Stomach (tissue), 9 donors: Measurements from ENCODE around the gene BPI. TPM values are rescaled to one million over a fixed set of nuclear protein-coding genes. Genes with fewer than 3 reads are reported as not detected.

ENCODE experiments used
- DNase-seq, 2 donors: peaks; one replicate each; pipeline versions ENCODE4 v3.0.0 to v3.0.0-alpha.2; 2013 to 2019
- H3K27ac ChIP-seq, 5 donors: fragments of 200-600 bp in 4 of 5; sonication (generic) in 4 of 5; one replicate each; pipeline ENCODE4 v1.5.1; 2013 to 2019; ENCODE audit warnings: mild to moderate bottlenecking in 1 of 5, moderate library complexity in 1 of 5
- H3K27me3 ChIP-seq, 3 donors: fragments of 200-600 bp; sonication (generic); one replicate each; pipeline ENCODE4 v1.5.1; 2017 to 2019; ENCODE audit warnings: mixed run types in 1 of 3
- H3K36me3 ChIP-seq, 4 donors: fragments of 200-600 bp; sonication (generic); 1 replicate in 3 of 4; 2 replicates in 1 of 4; pipeline ENCODE4 v1.5.1; 2016 to 2019
- H3K4me1 ChIP-seq, 4 donors: fragments of 200-600 bp; sonication (generic); one replicate each; pipeline ENCODE4 v1.5.1; 2016 to 2019
- H3K4me3 ChIP-seq, 4 donors: fragments of 200-600 bp; sonication (generic) in 3 of 4; one replicate each; pipeline ENCODE4 v1.5.1; 2016 to 2019; ENCODE audit warnings: mild to moderate bottlenecking in 1 of 4
- H3K9me3 ChIP-seq, 4 donors: fragments of 200-600 bp; sonication (generic); one replicate each; pipeline ENCODE4 v1.5.1; 2016 to 2019
- EP300 ChIP-seq: sonication (generic); formaldehyde crosslinking; IDR thresholded peaks from one replicate; pipeline ENCODE4 v1.6.1; 2017; ENCODE audit warnings: antibody characterized with exemption
- POLR2A ChIP-seq, 4 donors: fragments of 450-650 bp; IDR thresholded peaks; one replicate each; pipeline ENCODE4 v1.6.1; 2016; ENCODE audit warnings: antibody characterized with exemption in 4 of 4, control low read depth in 2 of 4, mild to moderate bottlenecking in 1 of 4, moderate library complexity in 1 of 4
- POLR2AphosphoS5 ChIP-seq, 3 donors: sonication (generic); formaldehyde crosslinking; IDR thresholded peaks; one replicate each; pipeline ENCODE4 v1.6.1; 2016; ENCODE audit warnings: antibody characterized with exemption in 3 of 3
- WGBS, 5 donors: extraction: QIAGEN DNeasy Blood & Tissue Kit in 3 of 5; methylation state at CpG; one replicate each; pipeline versions ENCODE4 v1.1.5 to v1.1.7; 2013 to 2018; 5-methylcytosine and 5-hydroxymethylcytosine counted together
- intact Hi-C: fragments of 100-400 bp; cut with DNase I; formaldehyde crosslinking; loops from one replicate; pipeline ENCODE4 v1.15.1; 2023; ENCODE audit warnings: low total_unique reads
- polyA plus RNA-seq, 3 donors: library from polyadenylated mRNA; stranded (reverse); fragments of 200-250 nt; gene quantifications; one replicate each; pipeline ENCODE4 v1.2.3, GENCODE V29; 2013
- total RNA-seq, 5 donors: library from RNA; depleted of rRNA; stranded (reverse); fragments of >200 nt; gene quantifications; one replicate each; pipeline versions ENCODE4 v1.1.0 to v1.2.3, GENCODE V29; 2014 to 2016
- TF ChIP-seq, protein P1 (sequence below), 7 experiments: fragments of 450-650 bp in 4 of 7; fragments of 200-600 bp in 3 of 7; sonication (generic) in 3 of 7; IDR thresholded peaks; one replicate each; pipeline ENCODE4 v1.5.1; 2016 to 2019; ENCODE audit warnings: antibody characterized with exemption in 7 of 7, control low read depth in 2 of 7, mild to moderate bottlenecking in 1 of 7
- donor health status: healthy with polysubstance abuse.
- donor health status: Bipolar disorder and iron deficiency.
- donor health status: healthy.

BPI gene
- total and polyA plus RNA-seq, 8 donors, result 0.13 to 4.8 (median 0.86) TPM; not detected in 4

DNA sequence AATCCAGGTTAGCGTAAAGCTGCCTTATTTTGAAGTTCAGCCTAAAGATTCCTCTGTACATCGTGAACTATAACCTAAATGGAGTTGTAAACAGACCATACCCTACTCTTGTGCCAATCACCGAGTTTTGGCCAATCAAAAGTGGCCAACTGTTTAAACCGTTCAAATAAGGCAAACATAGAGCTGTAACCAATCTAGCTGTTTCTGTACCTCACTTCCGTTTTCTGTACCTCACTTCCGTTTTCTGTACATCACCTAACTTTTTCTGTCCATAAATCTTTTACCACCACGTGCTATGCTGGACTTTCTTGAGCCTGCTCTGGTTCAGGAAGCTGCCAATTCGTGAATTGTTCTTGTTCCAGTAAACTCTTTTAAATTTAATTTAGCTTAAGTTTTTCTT, 82.0 kb downstream of the BPI start:
- 76 to 83% (median 78%) methylated on average over 8 of the region's 8 CpGs for WGBS, 5 donors
- Histone ChIP-seq H3K27ac (no peak overlapping the region), H3K4me1 (no peaks in the 10 kb centered on the region), H3K9me3 (no peaks in the 10 kb centered on the region), H3K36me3 (no peaks in the 10 kb centered on the region), H3K27me3 (peaks cover 0 to 14% (median 0%) of the 10 kb centered on the region in 3 donors), H3K4me3 (no peak overlapping the region)
- TF ChIP-seq POLR2A (IDR thresholded peaks at IDR 0.05), result no peak
- TF ChIP-seq, protein P1, sequence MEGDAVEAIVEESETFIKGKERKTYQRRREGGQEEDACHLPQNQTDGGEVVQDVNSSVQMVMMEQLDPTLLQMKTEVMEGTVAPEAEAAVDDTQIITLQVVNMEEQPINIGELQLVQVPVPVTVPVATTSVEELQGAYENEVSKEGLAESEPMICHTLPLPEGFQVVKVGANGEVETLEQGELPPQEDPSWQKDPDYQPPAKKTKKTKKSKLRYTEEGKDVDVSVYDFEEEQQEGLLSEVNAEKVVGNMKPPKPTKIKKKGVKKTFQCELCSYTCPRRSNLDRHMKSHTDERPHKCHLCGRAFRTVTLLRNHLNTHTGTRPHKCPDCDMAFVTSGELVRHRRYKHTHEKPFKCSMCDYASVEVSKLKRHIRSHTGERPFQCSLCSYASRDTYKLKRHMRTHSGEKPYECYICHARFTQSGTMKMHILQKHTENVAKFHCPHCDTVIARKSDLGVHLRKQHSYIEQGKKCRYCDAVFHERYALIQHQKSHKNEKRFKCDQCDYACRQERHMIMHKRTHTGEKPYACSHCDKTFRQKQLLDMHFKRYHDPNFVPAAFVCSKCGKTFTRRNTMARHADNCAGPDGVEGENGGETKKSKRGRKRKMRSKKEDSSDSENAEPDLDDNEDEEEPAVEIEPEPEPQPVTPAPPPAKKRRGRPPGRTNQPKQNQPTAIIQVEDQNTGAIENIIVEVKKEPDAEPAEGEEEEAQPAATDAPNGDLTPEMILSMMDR (IDR thresholded peaks at IDR 0.05), result no peak
- TF ChIP-seq POLR2AphosphoS5 (IDR thresholded peaks at IDR 0.05), result no peak
- no peak for TF ChIP-seq EP300
- intact Hi-C loops, result no loop called here
- DNase-seq, result no peak

DNA sequence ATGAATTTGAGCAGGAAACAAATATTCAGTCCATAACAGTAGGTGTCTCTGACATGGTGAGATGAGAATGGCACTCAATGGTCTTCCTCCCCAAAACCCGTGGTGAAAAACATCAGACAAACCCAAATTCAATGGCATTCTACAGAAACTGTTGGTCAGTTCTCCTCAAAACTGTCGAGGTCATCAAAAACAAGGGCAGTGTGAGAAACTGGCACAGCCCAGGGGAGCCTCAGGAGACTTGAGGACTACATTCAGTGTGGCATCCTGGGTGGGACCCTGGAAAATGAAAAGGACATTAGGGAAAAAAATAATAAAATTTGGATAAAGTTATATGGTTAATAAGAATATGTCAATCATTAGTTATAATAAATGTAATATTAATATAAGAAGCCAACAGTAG, 82.9 kb downstream of the BPI start:
- H3K27me3 ChIP-seq, result peaks cover 0 to 6% (median 0%) of the 10 kb centered on the region in 3 donors
- no peaks in the 10 kb centered on the region for H3K9me3 ChIP-seq
- no peaks in the 10 kb centered on the region for H3K4me1 ChIP-seq
- H3K27ac ChIP-seq, result no peak overlapping the region
- no peak for DNase-seq
- intact Hi-C loops, result no loop called here
- no peaks in the 10 kb centered on the region for H3K36me3 ChIP-seq
- H3K4me3 ChIP-seq, result no peak overlapping the region
- no peak for TF ChIP-seq EP300
- WGBS, 5 donors, result 61 to 69% (median 64%) methylated on average over 2 of the region's 2 CpGs

Other genes with a start within 250 kb of the BPI start
- 100 to 1,000 TPM in 1 of 5 donors, 10 to 100 TPM in 4; 27.8 to 195 (median 44.3) TPM for gene TGM2, start 138.9 kb upstream of the BPI start, total RNA-seq
- 10 to 100 TPM; 16.2 to 28.0 (median 25.1) TPM for gene TGM2, start 138.9 kb upstream of the BPI start, polyA plus RNA-seq
- 1 to 10 TPM in 4 of 5 donors, not detected in 1; 1.2 to 9.4 (median 2.4) TPM for gene KIAA1755, start 43.4 kb upstream of the BPI start, total RNA-seq
- 1 to 10 TPM; 2.4 to 3.6 (median 3.3) TPM for gene KIAA1755, start 43.4 kb upstream of the BPI start, polyA plus RNA-seq
- not detected for gene LBP, start 42.3 kb downstream of the BPI start, total RNA-seq
- gene LBP, start 42.3 kb downstream of the BPI start, polyA plus RNA-seq, result 1 to 10 TPM in 1 of 3 donors, under 1 TPM in 1, not detected in 1; 0.08 to 2.4 TPM
- gene SNHG17, start 131.2 kb downstream of the BPI start, total RNA-seq, result 10 to 100 TPM; 11.0 to 55.2 (median 23.9) TPM
- gene SNHG17, start 131.2 kb downstream of the BPI start, polyA plus RNA-seq, result 10 to 100 TPM; 24.5 to 43.7 (median 34.7) TPM
- gene RALGAPB, start 168.7 kb downstream of the BPI start, total RNA-seq, result 10 to 100 TPM; 26.9 to 57.5 (median 50.2) TPM
- gene RALGAPB, start 168.7 kb downstream of the BPI start, polyA plus RNA-seq, result 1 to 10 TPM; 5.4 to 7.6 (median 6.7) TPM